HG02884 (cell line): Measurements from ENCODE around the gene C4orf50.

ENCODE experiments used
- ATAC-seq: cut with Tn5 transposase; IDR thresholded peaks from one replicate; pipeline ENCODE4 v1.9.1; 2021; ENCODE audit warnings: mild to moderate bottlenecking, moderate library complexity; ENCODE audit not compliant: unreplicated experiment

The C4orf50 gene

GRCh38 chr4:5925419-5926200, 92.6 kb downstream of the C4orf50 start:
- ATAC-seq: no peak

DNA sequence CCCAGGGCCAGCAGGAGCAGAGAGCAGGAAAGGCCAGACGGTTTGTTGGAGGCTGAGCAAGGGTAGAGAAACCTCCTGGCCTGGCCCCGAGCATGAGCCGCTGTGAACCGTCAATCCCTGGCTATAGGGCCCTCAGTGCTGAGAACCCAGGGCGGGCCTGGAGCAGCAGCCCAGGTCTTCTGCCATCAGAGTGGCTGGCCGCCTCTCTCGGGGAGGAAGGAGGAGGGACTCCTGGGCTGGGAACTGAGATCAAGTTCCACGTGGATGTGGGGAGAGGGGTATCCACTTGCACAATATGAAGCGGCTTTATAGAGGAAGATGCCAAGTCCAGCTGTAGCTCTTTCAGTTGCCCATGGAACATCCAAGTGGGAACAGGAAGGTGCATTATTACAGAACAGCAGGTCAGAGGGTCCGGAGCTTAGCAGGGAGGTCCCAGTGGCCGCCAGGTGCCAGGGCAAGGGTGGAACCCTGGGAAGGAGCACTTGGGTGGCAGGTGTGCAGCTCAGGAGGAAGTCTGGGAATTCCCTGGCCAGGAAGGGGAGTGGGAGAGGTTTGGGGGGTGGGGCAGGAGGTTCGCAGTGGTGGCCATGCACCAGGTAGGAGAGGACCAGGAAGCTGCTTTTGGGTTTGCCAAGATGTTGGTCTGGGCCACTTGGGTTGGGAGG, 93.6 kb downstream of the C4orf50 start:
- ATAC-seq: no peak

DNA sequence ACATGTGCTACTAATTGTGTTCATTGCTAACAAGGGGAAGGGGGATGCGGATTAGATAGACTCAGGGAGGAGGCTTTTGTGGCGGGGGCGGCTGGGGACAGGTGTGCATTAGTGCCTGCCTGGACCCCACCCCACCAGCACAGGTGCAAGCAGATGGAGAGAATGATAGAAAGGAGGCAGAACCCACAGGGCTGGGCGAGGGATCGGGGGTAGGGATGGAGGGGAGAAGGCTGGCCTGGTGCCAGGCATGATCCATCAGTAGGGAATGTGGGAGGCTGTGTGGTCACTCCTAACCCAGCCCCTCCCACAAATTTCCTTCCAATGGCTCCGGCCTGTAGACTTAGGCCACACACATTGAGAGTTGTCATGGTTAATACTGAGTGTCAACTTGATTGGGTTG, 94.9 kb downstream of the C4orf50 start:
- ATAC-seq: no peak

- ATAC-seq: no peak
These were observed 95.7 kb downstream of the C4orf50 start for GRCh38 chr4:5922556-5922955.

- no peak for ATAC-seq
These were observed 96.2 kb downstream of the C4orf50 start for GRCh38 chr4:5921981-5922380.

- no peak for ATAC-seq
These were observed 96.9 kb downstream of the C4orf50 start for GRCh38 chr4:5921101-5921980.

DNA sequence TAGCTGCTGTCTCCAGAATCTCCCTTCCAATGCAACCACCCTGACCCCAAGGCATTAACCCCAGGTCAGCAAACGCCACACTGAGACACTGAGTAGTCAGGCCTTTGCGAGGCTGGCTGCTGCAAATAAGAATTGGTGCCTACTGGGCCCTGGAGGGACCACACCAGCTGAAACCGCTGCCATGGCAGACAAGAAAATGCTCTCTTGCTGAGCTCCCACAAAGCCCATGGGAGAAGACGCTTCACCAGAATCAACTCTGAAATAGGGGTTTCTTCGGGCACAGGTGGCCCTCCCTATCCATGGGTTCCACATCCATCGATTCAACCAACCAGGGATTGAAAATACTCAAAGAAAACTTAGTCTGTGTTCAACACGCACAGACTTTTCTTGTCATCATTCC, 98.7 kb downstream of the C4orf50 start:
- no peak for ATAC-seq

- no peak for ATAC-seq
These were observed 99.2 kb downstream of the C4orf50 start for GRCh38 chr4:5919044-5919443.

DNA sequence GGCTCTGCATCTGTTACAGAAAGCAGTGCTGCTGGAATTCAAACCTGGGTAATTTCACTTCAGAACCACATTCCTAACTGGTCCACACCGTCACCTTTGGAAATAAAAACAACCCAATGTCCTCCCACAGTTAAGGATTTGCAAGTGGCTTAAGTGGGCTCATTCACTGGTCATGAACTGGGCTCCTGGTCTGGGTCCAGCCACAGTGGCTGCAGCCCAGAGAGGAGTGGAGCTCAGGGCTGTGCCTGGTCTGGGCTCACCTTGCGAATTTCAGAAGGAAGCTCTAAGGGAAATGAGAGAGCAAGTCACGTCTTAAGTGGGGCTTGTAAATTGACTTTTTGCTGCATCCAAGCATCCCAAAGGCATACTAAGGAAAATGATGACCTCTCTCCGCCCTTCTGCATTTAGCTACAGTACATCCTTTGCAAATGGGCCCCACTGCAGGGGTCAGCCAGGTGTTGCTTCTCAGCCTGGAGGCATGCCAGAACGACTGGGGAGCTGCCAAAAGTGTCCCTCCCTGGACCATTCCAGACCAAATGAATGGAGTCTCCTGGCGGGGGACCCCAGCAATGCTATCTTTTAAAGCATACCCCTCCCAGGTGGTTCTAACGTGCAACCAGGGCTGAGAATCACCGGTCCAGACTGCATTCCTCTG, 99.8 kb downstream of the C4orf50 start:
- no peak for ATAC-seq

- ATAC-seq: no peak
These were observed 100.6 kb downstream of the C4orf50 start for GRCh38 chr4:5917672-5918071.

DNA sequence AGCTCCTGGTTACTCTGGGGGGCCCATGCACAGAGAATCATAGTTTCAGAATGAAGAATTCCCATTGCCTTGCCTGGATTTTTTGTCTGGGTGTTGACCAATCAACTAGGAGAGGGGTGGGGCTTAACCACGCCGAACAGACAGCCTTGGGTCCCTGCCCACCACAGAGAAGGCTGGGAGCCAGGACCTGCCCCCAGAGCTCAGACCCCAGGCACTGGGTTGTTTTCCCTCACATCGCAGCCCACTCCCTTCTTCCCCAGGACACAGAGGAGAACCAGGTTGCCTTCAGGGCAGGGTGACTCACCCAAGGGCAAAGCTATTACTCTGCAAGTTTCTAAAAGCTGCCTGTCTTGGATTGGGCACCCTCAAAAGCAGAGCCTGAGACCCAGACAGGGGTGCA, 102.0 kb downstream of the C4orf50 start:
- no peak for ATAC-seq

GRCh38 chr4:5913454-5913853, 104.8 kb downstream of the C4orf50 start:
- ATAC-seq: no peak

DNA sequence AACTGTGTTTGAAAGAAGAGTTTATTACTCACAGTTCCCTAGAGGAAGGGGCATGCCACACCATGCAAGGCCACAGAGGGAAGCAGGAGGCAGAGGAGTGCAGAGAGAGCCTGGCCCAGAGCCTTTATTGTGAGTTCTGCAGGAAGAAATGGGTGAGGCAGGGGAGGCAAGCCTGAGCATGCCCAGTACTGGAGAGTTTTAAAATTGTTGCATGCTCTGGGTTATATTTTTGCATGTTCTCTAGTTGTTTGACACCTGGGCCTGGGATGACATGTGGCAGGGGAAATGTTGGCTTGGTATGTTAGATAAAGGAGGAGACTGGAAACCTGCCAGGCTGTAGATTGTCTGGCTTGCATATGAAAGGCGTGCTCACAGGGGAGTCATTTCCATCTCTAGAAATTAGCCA, 105.6 kb downstream of the C4orf50 start:
- no peak for ATAC-seq

GRCh38 chr4:5908876-5909427, 109.3 kb downstream of the C4orf50 start:
- no peak for ATAC-seq

- ATAC-seq: no peak
These were observed 112.0 kb downstream of the C4orf50 start for GRCh38 chr4:5906191-5906590.

DNA sequence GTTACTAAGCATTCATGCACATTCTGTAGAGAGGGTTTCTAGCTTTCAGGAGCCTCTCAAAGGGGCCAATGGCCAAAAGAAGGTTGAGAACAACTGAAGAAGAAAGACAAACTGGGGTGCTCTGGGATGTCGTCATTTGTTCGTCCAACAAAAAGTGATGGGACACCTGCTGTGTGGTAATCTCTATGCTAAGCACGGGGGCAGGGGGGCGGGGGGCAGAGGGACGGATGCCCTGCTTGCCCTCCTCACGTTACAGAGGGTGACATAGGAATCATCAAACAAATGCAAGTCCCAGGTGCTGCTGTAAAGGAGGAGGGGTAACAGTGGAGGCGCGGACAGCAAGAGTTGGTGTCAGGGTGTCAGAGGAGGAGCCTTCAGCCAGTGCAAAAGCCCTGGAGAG, 112.5 kb downstream of the C4orf50 start:
- no peak for ATAC-seq

DNA sequence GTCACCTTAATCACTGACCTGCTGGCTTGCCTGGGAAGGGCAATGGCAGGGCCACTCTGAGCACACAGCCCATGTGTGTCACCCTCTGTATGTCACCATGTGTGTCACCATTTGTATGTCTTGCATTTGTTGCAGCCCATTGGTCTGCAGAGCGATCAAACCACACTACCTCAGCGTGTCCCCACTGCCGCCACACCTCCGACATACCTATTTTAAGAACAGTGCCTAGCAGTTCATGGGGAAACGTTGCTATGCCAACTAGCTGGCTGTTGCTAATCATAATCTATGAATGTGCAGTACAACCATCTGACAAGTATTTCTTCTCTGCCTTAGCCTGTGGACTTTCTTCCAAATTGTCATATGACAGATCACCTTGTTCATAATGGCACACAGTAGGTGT, 117.4 kb downstream of the C4orf50 start:
- ATAC-seq: no peak

- no peak for ATAC-seq
These were observed 118.3 kb downstream of the C4orf50 start for GRCh38 chr4:5899881-5900280.

DNA sequence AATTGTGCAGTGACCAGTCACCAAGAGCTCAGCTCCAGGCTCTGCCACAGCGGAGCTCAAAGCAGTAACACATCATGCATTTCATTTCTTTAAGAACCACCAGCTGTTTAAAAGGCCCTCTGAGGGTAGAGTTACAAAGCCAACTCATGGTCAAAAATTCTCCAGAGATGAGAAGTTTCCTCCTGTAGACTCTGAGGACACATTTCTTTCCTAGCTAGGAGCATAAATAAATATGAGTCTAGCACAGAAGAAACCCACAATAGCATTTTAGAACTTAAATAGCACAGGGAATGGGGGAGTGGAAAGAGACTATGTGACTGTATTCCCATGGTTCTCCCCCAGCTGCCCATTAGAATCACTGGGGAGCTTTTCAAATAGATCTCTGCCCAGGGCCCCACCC, 118.8 kb downstream of the C4orf50 start:
- ATAC-seq: no peak

- no peak for ATAC-seq
These were observed 120.6 kb downstream of the C4orf50 start for GRCh38 chr4:5897674-5898073.

DNA sequence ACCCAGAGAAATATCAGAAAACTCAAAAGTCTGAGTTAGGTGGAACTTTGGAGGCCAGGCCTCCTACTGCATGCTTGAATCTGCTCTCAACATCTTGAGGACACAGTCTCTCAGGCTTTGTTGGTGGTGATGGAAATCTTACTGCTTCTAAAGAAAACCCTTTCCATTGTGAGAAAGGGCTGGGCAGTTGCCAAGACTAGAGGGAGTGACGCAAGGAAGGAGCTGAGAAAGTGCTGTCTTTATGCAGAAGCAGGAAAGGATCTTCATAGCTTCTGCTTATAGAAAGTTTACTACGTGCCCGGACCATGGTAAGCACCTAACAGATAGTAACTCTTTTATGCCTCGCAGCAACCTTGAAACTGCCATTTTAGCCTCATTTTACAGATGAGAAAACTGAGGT, 122.9 kb downstream of the C4orf50 start:
- no peak for ATAC-seq
